K562 (cell line): Measurements from ENCODE around the gene ZBTB32. TPM values are rescaled to one million over a fixed set of nuclear protein-coding genes. Genes with fewer than 3 reads are reported as not detected.

Source experiments
- CGGBP1 ChIP-seq: fragments of 250-450 bp; sonication (Bioruptor Pico); IDR thresholded peaks from 2 replicates; pipeline ENCODE4 v1.9.0; 2021; ENCODE audit warnings: mild to moderate bottlenecking
- CLOCK ChIP-seq: fragments of 250-450 bp; sonication (Bioruptor Pico); IDR thresholded peaks from 2 replicates; pipeline ENCODE4 v1.4.0; 2020; ENCODE audit warnings: mild to moderate bottlenecking, moderate library complexity, borderline replicate concordance
- CSDE1 ChIP-seq, 2 experiments: fragments of 450-650 bp; IDR thresholded peaks; 2 replicates each; pipeline ENCODE4 v1.6.1; 2016; ENCODE audit warnings: mild to moderate bottlenecking in 1 of 2
- L3MBTL2 ChIP-seq: fragments of 450-650 bp; IDR thresholded peaks from 2 replicates; pipeline ENCODE4 v1.6.1; 2016; ENCODE audit warnings: mild to moderate bottlenecking, moderate library complexity
- NELFE ChIP-seq: IDR thresholded peaks from 2 replicates; pipeline ENCODE4 v1.6.1; 2011; ENCODE audit warnings: mild to moderate bottlenecking; ENCODE audit not compliant: insufficient read depth, insufficient read length
- NFIC ChIP-seq: fragments of 450-650 bp; IDR thresholded peaks from 2 replicates; pipeline ENCODE4 v1.6.1; 2017; ENCODE audit warnings: mild to moderate bottlenecking, inconsistent platforms
- SIX5 ChIP-seq, 2 experiments: IDR thresholded peaks; 2 replicates each; pipeline ENCODE4 v1.6.1; 2011; ENCODE audit warnings: low read length in 2 of 2, borderline replicate concordance in 1 of 2, low read depth in 1 of 2, mild to moderate bottlenecking in 1 of 2, moderate library complexity in 1 of 2; ENCODE audit not compliant: insufficient read depth in 1 of 2
- TAL1 ChIP-seq: fragments of 450-650 bp; IDR thresholded peaks from 2 replicates; pipeline ENCODE4 v1.6.1; 2016; ENCODE audit warnings: mild to moderate bottlenecking
- ZKSCAN8 ChIP-seq: fragments of 200-800 bp; sonication (Bioruptor generic); IDR thresholded peaks from 2 replicates; pipeline ENCODE4 v1.6.1; 2016; ENCODE audit warnings: missing genetic modification characterization, missing compliant biosample characterization
- polyA plus RNA-seq, 8 experiments: library from polyadenylated mRNA; depleted of rRNA in 4 of 8; stranded (reverse) in 5 of 8; unstranded in 3 of 8; fragments of >200 nt; fragmentation: Nextera tagmentation in 2 of 8; fragmentation: Illumina TruSeq in 1 of 8; extraction: Ambion mirVana in 2 of 8; extraction: Trizol in 1 of 8; gene quantifications; 2 replicates each; pipeline versions ENCODE4 v1.2.1 to v1.2.3, GENCODE V29; 2011 to 2014; ENCODE audit warnings: inconsistent platforms in 1 of 8, missing spikeins in 1 of 8
- total RNA-seq, 7 experiments: library from RNA; depleted of rRNA in 6 of 7; stranded (reverse); fragments of >200 nt in 6 of 7; fragmentation: Illumina TruSeq in 2 of 7; extraction: Trizol in 2 of 7; gene quantifications; 2 replicates each; pipeline versions ENCODE4 v1.2.1 to v1.2.3, GENCODE V29; 2011 to 2021; ENCODE audit warnings: low replicate concordance in 1 of 7
- TF ChIP-seq, protein P1 (sequence below): sonication (generic); formaldehyde crosslinking; IDR thresholded peaks from 2 replicates; pipeline ENCODE4 v1.8.1; 2022; ENCODE audit warnings: missing genetic modification reagents
- TF ChIP-seq, protein P2 (sequence below): sonication (generic); formaldehyde crosslinking; IDR thresholded peaks from 2 replicates; pipeline ENCODE4 v1.8.1; 2022; ENCODE audit warnings: missing genetic modification reagents
- TF ChIP-seq, protein P3 (sequence below): IDR thresholded peaks from 2 replicates; pipeline ENCODE4 v1.6.1; 2016; ENCODE audit warnings: missing genetic modification characterization, missing compliant biosample characterization

Gene ZBTB32
- total and polyA plus RNA-seq, 9 of the 15 experiments (the other 6 are each of a cell fraction or from before 2014, with no cell fraction given): 0.20 TPM; not detected in 8

GRCh38 chr19:35740423-35741202, 36.3 kb downstream of the ZBTB32 start (continued):
- TF ChIP-seq CLOCK (CRISPR knock-in tag): no peak
- TF ChIP-seq NELFE: no peak
- TF ChIP-seq L3MBTL2: peak; percentile 68
- TF ChIP-seq, protein P1, sequence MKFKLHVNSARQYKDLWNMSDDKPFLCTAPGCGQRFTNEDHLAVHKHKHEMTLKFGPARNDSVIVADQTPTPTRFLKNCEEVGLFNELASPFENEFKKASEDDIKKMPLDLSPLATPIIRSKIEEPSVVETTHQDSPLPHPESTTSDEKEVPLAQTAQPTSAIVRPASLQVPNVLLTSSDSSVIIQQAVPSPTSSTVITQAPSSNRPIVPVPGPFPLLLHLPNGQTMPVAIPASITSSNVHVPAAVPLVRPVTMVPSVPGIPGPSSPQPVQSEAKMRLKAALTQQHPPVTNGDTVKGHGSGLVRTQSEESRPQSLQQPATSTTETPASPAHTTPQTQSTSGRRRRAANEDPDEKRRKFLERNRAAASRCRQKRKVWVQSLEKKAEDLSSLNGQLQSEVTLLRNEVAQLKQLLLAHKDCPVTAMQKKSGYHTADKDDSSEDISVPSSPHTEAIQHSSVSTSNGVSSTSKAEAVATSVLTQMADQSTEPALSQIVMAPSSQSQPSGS: no peak
- TF ChIP-seq, protein P2, sequence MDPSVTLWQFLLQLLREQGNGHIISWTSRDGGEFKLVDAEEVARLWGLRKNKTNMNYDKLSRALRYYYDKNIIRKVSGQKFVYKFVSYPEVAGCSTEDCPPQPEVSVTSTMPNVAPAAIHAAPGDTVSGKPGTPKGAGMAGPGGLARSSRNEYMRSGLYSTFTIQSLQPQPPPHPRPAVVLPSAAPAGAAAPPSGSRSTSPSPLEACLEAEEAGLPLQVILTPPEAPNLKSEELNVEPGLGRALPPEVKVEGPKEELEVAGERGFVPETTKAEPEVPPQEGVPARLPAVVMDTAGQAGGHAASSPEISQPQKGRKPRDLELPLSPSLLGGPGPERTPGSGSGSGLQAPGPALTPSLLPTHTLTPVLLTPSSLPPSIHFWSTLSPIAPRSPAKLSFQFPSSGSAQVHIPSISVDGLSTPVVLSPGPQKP (CRISPR knock-in tag): no peak
- TF ChIP-seq SIX5 (IDR thresholded peaks at IDR 0.05; ENCODE audit: borderline replicate concordance in 1 of 2, insufficient read depth in 1 of 2, low read depth in 1 of 2, low read length in 2 of 2): no peak
- peak; percentile 53 for TF ChIP-seq TAL1
- TF ChIP-seq CSDE1 (IDR thresholded peaks at IDR 0.05): no peak
- TF ChIP-seq NFIC: peak; percentile 73
- TF ChIP-seq CGGBP1 (CRISPR knock-in tag): no peak
- TF ChIP-seq, protein P3, sequence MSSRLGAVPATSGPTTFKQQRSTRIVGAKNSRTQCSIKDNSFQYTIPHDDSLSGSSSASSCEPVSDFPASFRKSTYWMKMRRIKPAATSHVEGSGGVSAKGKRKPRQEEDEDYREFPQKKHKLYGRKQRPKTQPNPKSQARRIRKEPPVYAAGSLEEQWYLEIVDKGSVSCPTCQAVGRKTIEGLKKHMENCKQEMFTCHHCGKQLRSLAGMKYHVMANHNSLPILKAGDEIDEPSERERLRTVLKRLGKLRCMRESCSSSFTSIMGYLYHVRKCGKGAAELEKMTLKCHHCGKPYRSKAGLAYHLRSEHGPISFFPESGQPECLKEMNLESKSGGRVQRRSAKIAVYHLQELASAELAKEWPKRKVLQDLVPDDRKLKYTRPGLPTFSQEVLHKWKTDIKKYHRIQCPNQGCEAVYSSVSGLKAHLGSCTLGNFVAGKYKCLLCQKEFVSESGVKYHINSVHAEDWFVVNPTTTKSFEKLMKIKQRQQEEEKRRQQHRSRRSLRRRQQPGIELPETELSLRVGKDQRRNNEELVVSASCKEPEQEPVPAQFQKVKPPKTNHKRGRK: no peak
- TF ChIP-seq ZKSCAN8 (CRISPR knock-in tag): no peak
